Panc1 (cell line): ENCODE measurements around the gene SLC6A20. TPM values are rescaled to one million over a fixed set of nuclear protein-coding genes. Genes with fewer than 3 reads are reported as not detected.

ENCODE experiments used
- ATAC-seq: fragments of 200-7000 bp; cut with Tn5 transposase; 2 replicates; pipeline ENCODE4 v1.9.1; 2020; ENCODE audit warnings: mild to moderate bottlenecking, moderate library complexity
- BruUV-seq: library from RNA; stranded (reverse); fragments of 400-500 nt; replicated peaks from 2 replicates; lab custom pipeline; 2021; lab: Mats Ljungman, UMichigan
- CTCF ChIA-PET: fragments of 300-600 bp; sonication (Branson Sonifier 250); formaldehyde crosslinking; loops from one replicate; lab custom pipeline; 2022; ENCODE audit warnings: antibody characterized with exemption; lab: Charles Lee
- POLR2A ChIA-PET: fragments of 300-600 bp; sonication (Branson Sonifier 250); formaldehyde crosslinking; loops from one replicate; lab custom pipeline; 2022; ENCODE audit warnings: antibody characterized with exemption; lab: Charles Lee
- DNase-seq: peaks from one replicate; pipeline ENCODE4 v3.0.0-alpha.2; 2010; ENCODE audit warnings: low read depth, low spot score
- H3K27ac ChIP-seq: 2 replicates; pipeline ENCODE4 v1.5.1; 2011; ENCODE audit warnings: mild to moderate bottlenecking, low read length, inconsistent platforms
- H3K27me3 ChIP-seq: fragments of 200-500 bp; sonication (Bioruptor generic); 2 replicates; pipeline ENCODE4 v1.6.0; 2014; ENCODE audit warnings: low read length, inconsistent platforms; ENCODE audit not compliant: control insufficient read depth, insufficient read depth
- H3K36me3 ChIP-seq: fragments of 200-500 bp; sonication (Bioruptor generic); 2 replicates; pipeline ENCODE4 v1.5.1; 2014; ENCODE audit warnings: inconsistent platforms, mild to moderate bottlenecking, low read length, moderate library complexity; ENCODE audit not compliant: control insufficient read depth, insufficient read depth
- H3K4me1 ChIP-seq: 2 replicates; pipeline ENCODE4 v1.5.1; 2011; ENCODE audit warnings: inconsistent platforms, mild to moderate bottlenecking, low read length, moderate library complexity; ENCODE audit not compliant: control insufficient read depth, insufficient read depth
- H3K4me3 ChIP-seq, 2 experiments: 2 replicates each; pipeline ENCODE4 v1.5.1; 2011 to 2012; ENCODE audit warnings: low read depth in 2 of 2, low read length in 2 of 2, mild to moderate bottlenecking in 2 of 2, inconsistent platforms in 1 of 2, moderate library complexity in 1 of 2
- H3K9me3 ChIP-seq: fragments of 200-500 bp; sonication (Bioruptor generic); 2 replicates; pipeline ENCODE4 v1.5.1; 2014; ENCODE audit warnings: low read depth, mild to moderate bottlenecking, inconsistent platforms, low read length, moderate library complexity; ENCODE audit not compliant: control insufficient read depth, insufficient read depth
- CTCF ChIP-seq: fragments of 450-650 bp; IDR thresholded peaks from 2 replicates; pipeline ENCODE4 v1.5.1; 2017; ENCODE audit warnings: mild to moderate bottlenecking
- POLR2AphosphoS5 ChIP-seq: IDR thresholded peaks from 2 replicates; pipeline ENCODE4 v1.6.1; 2012; ENCODE audit warnings: mild to moderate bottlenecking, low read depth, low read length, moderate library complexity
- REST ChIP-seq, 2 experiments: IDR thresholded peaks; 2 replicates each; pipeline ENCODE4 v1.6.1; 2011 to 2012; ENCODE audit warnings: low read depth in 2 of 2, control low read depth in 1 of 2, low read length in 1 of 2, mild to moderate bottlenecking in 1 of 2, moderate library complexity in 1 of 2; ENCODE audit not compliant: insufficient read depth in 1 of 2
- SIN3A ChIP-seq: IDR thresholded peaks from 2 replicates; pipeline ENCODE4 v1.6.1; 2012; ENCODE audit warnings: low read depth, mild to moderate bottlenecking, low read length, moderate library complexity, borderline replicate concordance; ENCODE audit not compliant: insufficient read depth
- TCF7L2 ChIP-seq: IDR thresholded peaks from 2 replicates; pipeline ENCODE4 v1.6.1; 2011; ENCODE audit warnings: mild to moderate bottlenecking, low read depth, low read length, inconsistent platforms
- in situ Hi-C: cut with HindIII; loops from 2 replicates; pipeline ENCODE4 v1.10.0; 2016; ENCODE audit warnings: low sequenced_read_pairs, low pct_unique_long_range_greater_than_20kb
- intact Hi-C: fragments of 100-400 bp; cut with micrococcal nuclease; formaldehyde crosslinking; loops from one replicate; pipeline ENCODE4 v1.10.0; 2022; ENCODE audit not compliant: unreplicated experiment
- total RNA-seq: library from RNA; stranded (reverse); gene quantifications from one replicate; pipeline ENCODE4 v1.2.1, GENCODE V29; 2021; ENCODE audit not compliant: unreplicated experiment

SLC6A20 gene
- total RNA-seq, 1 experiment from 2014 or later: 0.28 TPM

- ChIA-PET CTCF (no interaction called here), POLR2A (no interaction called here)
- H3K9me3 ChIP-seq: no peaks in the 10 kb centered on the region
- H3K27me3 ChIP-seq: no peaks in the 10 kb centered on the region
- TF ChIP-seq SIN3A (no peak), REST (IDR thresholded peaks at IDR 0.05; ENCODE audit: insufficient read depth in 1 of 2, low read depth in 2 of 2, low read length in 1 of 2) (no peak), POLR2AphosphoS5 (no peak), TCF7L2 (no peak), CTCF (no peak)
- intact Hi-C loops (no loop called here), in situ Hi-C loops (no loop called here)
- BruUV-seq: no TSS peak
- no peak overlapping the region for H3K4me3 ChIP-seq
- H3K36me3 ChIP-seq: no peaks in the 10 kb centered on the region
- H3K27ac ChIP-seq: no peak overlapping the region
- no peaks in the 10 kb centered on the region for H3K4me1 ChIP-seq
- DNase-seq (no peak), ATAC-seq (no peak)
Observed at GRCh38 chr3:45776611-45777010, 19.7 kb downstream of the SLC6A20 start.

GRCh38 chr3:45776301-45776595, 20.1 kb downstream of the SLC6A20 start:
- ChIA-PET POLR2A (no interaction called here), CTCF (no interaction called here)
- no peak overlapping the region for H3K4me3 ChIP-seq
- ATAC-seq: no peak
- TF ChIP-seq SIN3A (no peak), POLR2AphosphoS5 (no peak), REST (IDR thresholded peaks at IDR 0.05; ENCODE audit: insufficient read depth in 1 of 2, low read depth in 2 of 2, low read length in 1 of 2) (no peak), TCF7L2 (no peak), CTCF (no peak)
- intact Hi-C loops: no loop called here
- BruUV-seq: no TSS peak
- no peaks in the 10 kb centered on the region for H3K9me3 ChIP-seq
- no peaks in the 10 kb centered on the region for H3K4me1 ChIP-seq
- H3K27ac ChIP-seq: no peak overlapping the region
- DNase-seq: no peak
- H3K36me3 ChIP-seq: no peaks in the 10 kb centered on the region
- no peaks in the 10 kb centered on the region for H3K27me3 ChIP-seq
- in situ Hi-C loops: no loop called here
